Skin of body (tissue), 2 donors: ENCODE data around the gene SPN. TPM values are rescaled to one million over a fixed set of nuclear protein-coding genes. Genes with fewer than 3 reads are reported as not detected.
"Not testable (repeated sequence)": the region's sequence is repeated elsewhere in the genome, so short reads cannot be mapped to it uniquely, and the experiment has no call there.

Experiments
- DNase-seq: peaks from one replicate; lab custom pipeline; 2025; lab: John Stamatoyannopoulos, UW
- total RNA-seq: library from RNA; depleted of rRNA; stranded (reverse); fragments of >200 nt; gene quantifications from one replicate; pipeline ENCODE4 v1.2.3, GENCODE V29; 2014

SPN gene
- total RNA-seq, 1 donor from 2014 or later = 2.8 TPM

- DNase-seq = peak; percentile 38
Observed at GRCh38 chr16:29675811-29676643, 13.0 kb downstream of the SPN start.

DNA sequence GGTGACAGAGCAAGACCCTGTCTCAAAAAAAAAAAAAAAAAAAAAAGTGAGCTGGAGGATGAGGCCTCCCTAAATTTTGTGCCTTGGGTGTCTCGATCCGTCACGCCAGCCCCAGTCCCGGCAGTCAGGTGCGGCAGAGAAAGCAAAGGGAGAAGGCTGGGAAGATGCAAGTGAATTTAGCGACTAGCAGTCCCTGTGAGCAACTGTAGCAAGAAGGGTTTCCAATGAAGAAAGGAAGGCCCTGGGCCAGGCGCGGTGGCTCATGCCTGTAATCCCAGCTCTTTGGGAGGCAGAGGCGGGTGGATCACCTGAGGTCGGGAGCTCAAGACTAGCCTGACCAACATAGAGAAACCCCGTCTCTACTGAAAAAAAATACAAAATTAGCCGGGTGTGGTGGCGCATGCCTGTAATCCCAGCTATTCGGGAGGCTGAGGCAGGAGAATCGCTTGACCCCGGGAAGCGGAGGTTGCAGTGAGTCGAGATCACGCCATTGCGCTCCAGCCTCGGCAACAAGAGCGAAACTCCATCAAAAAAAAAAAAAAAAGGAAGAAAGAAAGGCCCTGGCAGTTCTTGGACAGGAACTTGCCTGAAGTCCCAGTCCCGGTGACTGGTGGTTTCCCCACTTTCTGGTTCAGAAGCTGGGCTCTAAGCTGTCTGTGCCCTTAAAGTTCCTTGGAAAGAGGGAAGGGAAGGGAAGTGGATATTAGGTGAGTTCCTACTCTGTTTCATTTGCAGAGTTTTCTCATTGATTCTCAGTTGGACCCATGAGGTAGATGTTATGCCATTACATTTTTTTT is 14.1 kb downstream of the SPN start:
- DNase-seq = no peak

DNA sequence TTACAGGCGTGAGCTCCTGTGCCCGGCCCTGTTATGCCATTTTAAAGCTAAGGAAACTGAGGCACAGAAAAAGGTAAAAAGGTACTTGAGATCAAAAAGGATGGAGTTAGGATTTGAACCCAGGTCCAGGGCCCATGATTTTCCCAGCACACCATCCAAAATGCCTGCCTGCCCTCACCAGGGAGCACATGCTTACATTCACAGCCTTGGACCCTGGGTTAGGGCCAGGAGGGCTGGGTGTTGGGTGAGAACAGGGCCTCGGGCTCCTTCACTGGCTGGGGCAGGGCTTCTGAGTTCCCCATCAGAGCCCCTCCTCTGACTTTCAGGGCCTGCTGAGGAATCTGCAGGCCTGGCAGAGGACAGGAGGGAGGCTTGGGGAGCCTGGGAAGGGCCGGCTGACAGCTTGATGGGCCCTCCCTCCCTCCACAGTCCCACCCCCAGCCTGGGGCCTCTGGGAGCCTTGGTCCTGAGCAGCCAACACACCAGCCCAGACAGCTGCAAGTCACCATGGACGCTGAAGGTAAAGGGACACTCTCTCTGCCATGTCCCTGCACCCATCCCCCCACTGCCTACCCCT is 15.7 kb downstream of the SPN start, which contains the start of gene QPRT:
TSS of gene QPRT (plus strand) at position 490 of the 577 bp plus-strand sequence. CDS start at position 508, 18 bp downstream.
- peak; percentile 46 for DNase-seq

DNA sequence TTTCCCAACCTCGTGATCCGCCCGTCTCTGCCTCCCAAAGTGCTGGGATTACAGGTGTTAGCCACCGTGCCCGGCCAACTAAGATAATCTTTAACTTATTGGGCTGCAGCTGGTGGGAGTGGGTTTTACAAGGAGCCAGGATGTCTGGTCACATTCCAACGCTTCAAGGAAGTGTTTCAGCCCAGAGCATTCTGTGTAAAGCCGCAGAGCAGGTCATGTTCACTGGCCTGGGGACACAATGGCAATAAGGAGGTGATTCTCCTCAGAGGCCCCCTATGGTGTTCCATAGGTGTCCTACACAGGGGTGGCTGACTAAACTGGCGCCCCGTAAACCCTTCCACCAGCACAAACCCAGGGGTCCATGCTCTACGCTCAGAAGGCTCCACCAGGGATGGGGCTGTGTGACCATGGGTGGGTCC is 17.1 kb downstream of the SPN start:
- no peak for DNase-seq

DNA sequence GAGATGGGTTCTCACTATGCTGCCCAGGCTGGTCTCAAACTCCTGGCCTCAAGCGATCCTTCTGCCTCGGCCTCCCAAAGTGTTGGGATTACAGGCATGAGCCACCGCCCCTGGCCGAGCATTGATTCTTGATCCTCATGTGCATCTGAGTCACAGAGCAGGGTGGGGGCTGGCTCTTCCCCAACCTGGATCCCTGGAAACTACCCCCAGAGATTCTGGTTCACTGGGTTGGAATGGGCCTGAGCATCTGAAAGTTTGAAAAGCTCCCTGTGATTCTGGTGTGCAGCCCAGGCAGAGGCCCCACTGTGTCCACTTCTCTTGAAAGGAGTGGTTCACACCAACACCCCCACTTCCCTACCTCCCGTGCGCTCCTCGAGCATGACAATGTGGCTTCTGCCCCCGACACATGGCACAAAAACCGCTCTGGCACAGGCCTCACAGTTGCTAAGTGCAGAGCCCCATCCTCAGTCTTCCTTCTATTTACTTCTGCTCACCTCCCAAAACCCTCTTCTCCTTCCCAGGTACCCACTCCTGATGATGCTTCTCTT is 20.6 kb downstream of the SPN start:
- DNase-seq = no peak

DNA sequence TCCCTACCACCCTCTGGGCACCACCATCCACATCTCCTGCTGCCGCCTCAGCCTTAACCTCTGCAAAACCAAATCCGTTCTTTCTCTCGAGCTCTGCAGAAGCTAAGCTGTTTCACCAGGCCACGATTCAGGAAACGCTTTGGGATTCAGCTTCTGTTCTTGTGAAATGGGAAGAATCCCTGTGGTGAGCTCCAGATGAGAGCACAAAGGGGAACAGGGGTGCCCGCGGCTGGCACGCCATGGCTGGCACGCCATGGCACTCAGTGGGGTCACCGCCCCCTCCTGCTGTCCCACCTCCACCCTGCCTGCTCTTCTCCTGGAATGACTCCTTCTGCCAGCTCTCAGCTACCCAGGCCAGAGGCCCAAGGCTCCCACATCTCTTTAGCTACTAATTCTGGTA is 21.6 kb downstream of the SPN start:
- DNase-seq = no peak

DNA sequence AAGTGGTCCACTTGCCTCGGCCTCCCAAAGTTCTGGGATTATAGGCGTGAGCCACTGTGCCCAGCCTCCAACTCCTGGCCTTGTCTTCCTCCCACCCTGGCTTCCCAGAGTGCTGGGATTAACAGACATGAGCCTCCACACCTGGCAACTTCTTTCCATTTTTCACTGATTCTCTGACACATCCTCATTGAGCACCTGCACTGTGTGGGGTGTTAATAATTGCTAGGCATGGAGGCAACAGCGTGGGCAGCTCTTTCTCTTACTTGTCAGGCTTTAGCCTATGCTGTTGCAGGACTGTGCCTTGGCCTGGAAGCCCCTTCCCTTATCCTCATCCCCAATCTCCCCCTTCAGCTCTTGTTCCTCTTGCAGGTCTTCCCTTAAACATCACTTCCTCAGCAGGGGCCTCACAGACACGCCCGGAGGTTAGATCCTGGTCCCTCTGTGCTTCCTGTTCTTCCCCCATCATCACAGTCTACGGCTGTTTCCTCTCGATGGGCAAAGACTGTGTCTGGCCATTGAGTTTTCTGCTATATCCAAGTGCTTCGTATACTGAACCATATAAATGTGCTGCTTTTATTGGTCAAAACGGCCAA is 23.8 kb downstream of the SPN start:
- no peak for DNase-seq

DNA sequence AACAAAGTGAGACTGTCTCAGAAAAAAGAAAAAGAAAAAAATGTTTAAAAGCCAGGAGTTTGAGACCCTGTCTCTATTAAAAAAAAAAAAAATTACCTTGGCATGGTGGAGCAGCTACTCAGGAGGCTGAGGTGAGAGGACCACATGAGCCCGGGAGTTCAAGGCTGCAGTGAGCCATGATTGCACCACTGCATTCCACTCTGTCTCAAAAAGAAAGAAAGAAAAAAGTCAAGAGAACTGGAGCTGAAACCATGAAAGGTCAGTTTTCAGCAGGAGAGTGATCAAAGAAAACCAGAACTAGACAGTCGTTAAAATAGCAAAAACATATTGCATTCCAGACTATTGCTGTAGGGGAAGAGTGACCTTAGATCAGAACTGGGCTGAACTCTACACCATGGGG is 24.7 kb downstream of the SPN start:
- DNase-seq = no peak

- DNase-seq = no peak
Observed at GRCh38 chr16:29688172-29688571, 25.1 kb downstream of the SPN start.

GRCh38 chr16:29689490-29690351 is 26.7 kb downstream of the SPN start:
- DNase-seq = not testable (repeated sequence)

GRCh38 chr16:29692606-29693005 is 29.6 kb downstream of the SPN start:
- DNase-seq = not testable (repeated sequence)

GRCh38 chr16:29694384-29695195 is 31.5 kb downstream of the SPN start:
- DNase-seq = no peak

- DNase-seq = not testable (repeated sequence)
Observed at GRCh38 chr16:29695675-29696074, 32.6 kb downstream of the SPN start.

GRCh38 chr16:29696881-29697331 is 33.9 kb downstream of the SPN start:
- DNase-seq = no peak

GRCh38 chr16:29697391-29697790 is 34.3 kb downstream of the SPN start:
- no peak for DNase-seq

DNA sequence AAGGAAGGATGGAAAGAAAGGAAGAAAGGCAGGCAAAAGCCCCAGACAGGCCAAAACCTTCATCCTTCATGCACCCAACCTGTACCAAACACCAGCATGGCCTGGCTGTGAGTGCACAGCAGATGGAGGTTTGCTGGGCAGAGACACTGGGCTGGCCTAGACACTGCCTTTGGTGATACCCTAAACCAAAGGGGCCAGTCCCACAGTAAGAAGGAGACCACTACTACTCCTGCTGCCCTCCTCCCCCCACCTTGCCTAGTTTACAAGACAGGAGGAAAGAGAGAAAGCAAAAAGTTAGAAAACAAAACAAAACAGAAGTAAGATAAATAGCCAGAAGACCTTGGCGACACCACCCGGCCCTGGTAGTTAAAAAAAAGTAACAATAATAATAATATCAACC is 35.0 kb downstream of the SPN start:
- no peak for DNase-seq

GRCh38 chr16:29698484-29699323 is 35.7 kb downstream of the SPN start:
- no peak for DNase-seq
